ENCODE data around the gene MBD5. TPM values are rescaled to one million over a fixed set of nuclear protein-coding genes. Genes with fewer than 3 reads are reported as not detected.

Gene MBD5
- polyA plus RNA-seq, 1 donor (not counting 4 experiments of a cell fraction or from before 2014, with no cell fraction given): 20.1 TPM

GRCh38 chr2:148540022-148540421 lies 519.1 kb downstream of the MBD5 start:
- no peak overlapping the region for H2AFZ ChIP-seq (ENCODE audit: control insufficient read depth, low read length)
- no peaks in the 10 kb centered on the region for H3K36me3 ChIP-seq (ENCODE audit: control insufficient read depth in 2 of 2, extremely low read depth in 1 of 2, insufficient read depth in 2 of 2, low read length in 2 of 2)
- no peaks in the 10 kb centered on the region for H3K79me2 ChIP-seq (ENCODE audit: control insufficient read depth, insufficient read depth, low read length)
- TF ChIP-seq CTCF (optimal IDR thresholded peaks at IDR 0.05 in 1 of 3, IDR thresholded peaks at IDR 0.05 in 1 of 3, conservative IDR thresholded peaks at IDR 0.05 in 1 of 3; ENCODE audit: extremely low read depth in 1 of 3, insufficient read depth in 2 of 3, low read length in 3 of 3) (no peak), EZH2 (IDR thresholded peaks at IDR 0.05; ENCODE audit: low read length) (no peak)
- H3K9me3 ChIP-seq (ENCODE audit: control insufficient read depth, low read depth, low read length): no peaks in the 10 kb centered on the region
- dilution Hi-C loops (cut with MboI; ENCODE audit: extremely low pct_ligation_motif_present, low sequenced_read_pairs): no loop called here
- DNase-seq (ENCODE audit: low read depth, low spot score): no peak
- no peaks in the 10 kb centered on the region for H3K4me1 ChIP-seq (ENCODE audit: control insufficient read depth, extremely low read depth, insufficient read depth, low read length)
- H3K27ac ChIP-seq (ENCODE audit: control insufficient read depth, insufficient read depth, low read length): no peak overlapping the region
- H3K9me1 ChIP-seq (ENCODE audit: control insufficient read depth, extremely low read depth, insufficient read depth, low read length): no peaks in the 10 kb centered on the region
- H4K20me1 ChIP-seq (ENCODE audit: control insufficient read depth, extremely low read depth, insufficient read depth, low read length): no peaks in the 10 kb centered on the region
- no peaks in the 10 kb centered on the region for H3K27me3 ChIP-seq (ENCODE audit: control insufficient read depth, extremely low read depth, insufficient read depth, low read length)
- no peak overlapping the region for H3K9ac ChIP-seq (ENCODE audit: control insufficient read depth, extremely low read depth, insufficient read depth, low read length)
- H3K4me3 ChIP-seq (ENCODE audit: control insufficient read depth in 2 of 3, extremely low read depth in 1 of 3, insufficient read depth in 2 of 3, low read depth in 1 of 3, low read length in 3 of 3): no peak overlapping the region
- H3K4me2 ChIP-seq (ENCODE audit: control insufficient read depth, extremely low read depth, insufficient read depth, low read depth, low read length): no peak overlapping the region
- no peak for FAIRE-seq

GRCh38 chr2:148541792-148542191 lies 520.9 kb downstream of the MBD5 start:
- Histone ChIP-seq H3K9me1 (ENCODE audit: control insufficient read depth, extremely low read depth, insufficient read depth, low read length) (no peaks in the 10 kb centered on the region), H3K4me2 (ENCODE audit: control insufficient read depth, extremely low read depth, insufficient read depth, low read depth, low read length) (no peak overlapping the region), H3K36me3 (ENCODE audit: control insufficient read depth in 2 of 2, extremely low read depth in 1 of 2, insufficient read depth in 2 of 2, low read length in 2 of 2) (no peaks in the 10 kb centered on the region), H2AFZ (ENCODE audit: control insufficient read depth, low read length) (no peak overlapping the region), H4K20me1 (ENCODE audit: control insufficient read depth, extremely low read depth, insufficient read depth, low read length) (no peaks in the 10 kb centered on the region), H3K27ac (ENCODE audit: control insufficient read depth, insufficient read depth, low read length) (no peak overlapping the region), H3K9me3 (ENCODE audit: control insufficient read depth, low read depth, low read length) (no peaks in the 10 kb centered on the region), H3K9ac (ENCODE audit: control insufficient read depth, extremely low read depth, insufficient read depth, low read length) (no peak overlapping the region), H3K4me1 (ENCODE audit: control insufficient read depth, extremely low read depth, insufficient read depth, low read length) (no peaks in the 10 kb centered on the region), H3K4me3 (ENCODE audit: control insufficient read depth in 2 of 3, extremely low read depth in 1 of 3, insufficient read depth in 2 of 3, low read depth in 1 of 3, low read length in 3 of 3) (no peak overlapping the region), H3K79me2 (ENCODE audit: control insufficient read depth, insufficient read depth, low read length) (no peaks in the 10 kb centered on the region), H3K27me3 (ENCODE audit: control insufficient read depth, extremely low read depth, insufficient read depth, low read length) (no peaks in the 10 kb centered on the region)
- dilution Hi-C loops (cut with MboI; ENCODE audit: extremely low pct_ligation_motif_present, low sequenced_read_pairs): no loop called here
- FAIRE-seq: no peak
- no peak for DNase-seq (ENCODE audit: low read depth, low spot score)
- TF ChIP-seq CTCF (optimal IDR thresholded peaks at IDR 0.05 in 1 of 3, IDR thresholded peaks at IDR 0.05 in 1 of 3, conservative IDR thresholded peaks at IDR 0.05 in 1 of 3; ENCODE audit: extremely low read depth in 1 of 3, insufficient read depth in 2 of 3, low read length in 3 of 3) (no peak), EZH2 (IDR thresholded peaks at IDR 0.05; ENCODE audit: low read length) (no peak)
